GM23248 (cell line): ENCODE data around the gene DMRT1. TPM values are rescaled to one million over a fixed set of nuclear protein-coding genes. Genes with fewer than 3 reads are reported as not detected.

ENCODE experiments used
- DNase-seq: peaks from one replicate; pipeline ENCODE4 v3.0.0-alpha.2; 2015
- H2AFZ ChIP-seq: fragments of 200-600 bp; sonication (generic); 2 replicates; pipeline ENCODE4 v1.6.1; 2016; ENCODE audit warnings: antibody characterized with exemption
- H3F3A ChIP-seq: fragments of 200-600 bp; sonication (generic); 2 replicates; pipeline ENCODE4 v1.6.1; 2016; ENCODE audit warnings: mild to moderate bottlenecking, antibody characterized with exemption, mixed run types; ENCODE audit not compliant: insufficient read depth
- H3K27ac ChIP-seq: fragments of 200-600 bp; sonication (generic); 2 replicates; pipeline ENCODE4 v1.5.1; 2016; ENCODE audit warnings: mild to moderate bottlenecking
- H3K27me3 ChIP-seq: fragments of 200-600 bp; sonication (generic); replicated peaks from 2 replicates; pipeline ENCODE4 v1.6.1; 2016; ENCODE audit warnings: mild to moderate bottlenecking; ENCODE audit not compliant: insufficient read depth
- H3K36me3 ChIP-seq: fragments of 200-600 bp; sonication (generic); 2 replicates; pipeline ENCODE4 v1.6.1; 2016; ENCODE audit warnings: low read depth, mild to moderate bottlenecking
- H3K4me1 ChIP-seq: fragments of 200-600 bp; sonication (generic); 2 replicates; pipeline ENCODE4 v1.6.1; 2016; ENCODE audit warnings: mild to moderate bottlenecking; ENCODE audit not compliant: insufficient read depth
- H3K4me2 ChIP-seq: fragments of 200-600 bp; sonication (generic); one replicate; pipeline ENCODE4 v1.6.1; 2016; ENCODE audit warnings: mild to moderate bottlenecking; ENCODE audit not compliant: unreplicated experiment
- H3K4me3 ChIP-seq: fragments of 200-600 bp; sonication (generic); 2 replicates; pipeline ENCODE4 v1.5.1; 2016; ENCODE audit warnings: mild to moderate bottlenecking
- H3K79me2 ChIP-seq: fragments of 200-600 bp; sonication (generic); 2 replicates; pipeline ENCODE4 v1.6.1; 2016; ENCODE audit warnings: mild to moderate bottlenecking; ENCODE audit not compliant: insufficient read depth
- H3K9ac ChIP-seq: fragments of 200-600 bp; sonication (generic); 2 replicates; pipeline ENCODE4 v1.6.1; 2016; ENCODE audit warnings: mild to moderate bottlenecking
- H3K9me2 ChIP-seq: fragments of 200-600 bp; sonication (generic); 2 replicates; pipeline ENCODE4 v1.6.1; 2016; ENCODE audit warnings: mixed run types, mild to moderate bottlenecking, moderate library complexity; ENCODE audit not compliant: insufficient read depth
- H3K9me3 ChIP-seq: fragments of 200-600 bp; sonication (generic); one replicate; pipeline ENCODE4 v1.6.1; 2017; ENCODE audit warnings: low read depth
- H4K20me1 ChIP-seq: fragments of 200-600 bp; sonication (generic); 2 replicates; pipeline ENCODE4 v1.6.0; 2016; ENCODE audit not compliant: insufficient read depth
- EZH2 ChIP-seq: fragments of 200-600 bp; sonication (generic); IDR thresholded peaks from 2 replicates; pipeline ENCODE4 v1.6.1; 2018; ENCODE audit warnings: antibody characterized with exemption, mild to moderate bottlenecking; ENCODE audit not compliant: insufficient read depth, poor library complexity, severe bottlenecking
- EZH2phosphoT487 ChIP-seq: fragments of 200-600 bp; sonication (generic); IDR thresholded peaks from 2 replicates; pipeline ENCODE4 v1.6.1; 2018; ENCODE audit warnings: antibody characterized with exemption, moderate library complexity, mild to moderate bottlenecking, low read depth; ENCODE audit not compliant: insufficient read depth
- WGBS, 2 experiments: methylation state at CpG; one replicate each; pipeline ENCODE4 v1.1.6; 2015 to 2017; ENCODE audit warnings: low lambda C conversion rate in 2 of 2, low coverage in 1 of 2; ENCODE audit errors: missing lambda C conversion rate in 2 of 2; 5-methylcytosine and 5-hydroxymethylcytosine counted together
- in situ Hi-C: fragments of 300-500 bp; cut with MboI; formaldehyde crosslinking; loops from 2 replicates; pipeline ENCODE4 v1.15.0; 2020
- polyA plus RNA-seq: library from polyadenylated mRNA; unstranded; fragments of >200 nt; fragmentation: Nextera tagmentation; extraction: Ambion mirVana; gene quantifications from 2 replicates; pipeline ENCODE4 v1.2.1, GENCODE V29; 2016
- total RNA-seq: library from RNA; depleted of rRNA; stranded (reverse); fragments of >200 nt; shearing (Covaris generic); gene quantifications from 2 replicates; pipeline ENCODE4 v1.2.3, GENCODE V29; 2014

Gene DMRT1
- total and polyA plus RNA-seq, 2 experiments from 2014 or later, result not detected

DNA sequence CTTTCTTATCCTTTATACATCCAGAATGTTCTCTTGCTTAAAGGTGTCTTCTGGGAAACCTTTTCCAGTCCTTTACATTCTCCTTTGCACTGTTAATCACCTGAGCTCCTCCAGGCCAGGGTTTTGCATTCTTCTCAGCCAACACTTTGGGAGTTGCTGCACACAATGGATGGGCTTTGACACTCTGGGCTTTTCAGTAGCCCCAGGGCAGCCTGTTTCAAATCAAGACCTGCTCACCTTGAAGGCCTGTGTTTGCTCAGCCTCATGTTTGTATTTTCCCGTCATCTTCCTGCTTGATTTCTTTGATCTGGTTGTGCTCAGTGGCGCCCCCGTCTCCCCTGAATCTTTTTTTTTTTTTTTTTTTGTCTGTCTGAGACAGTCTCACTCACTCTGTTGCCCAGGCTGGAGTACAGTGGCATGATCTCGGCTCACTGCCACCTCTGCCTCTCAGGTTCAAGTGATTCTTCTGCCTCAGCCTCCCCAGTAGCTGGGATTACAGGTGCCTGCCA is 41.0 kb downstream of the DMRT1 start:
- no peak overlapping the region for H3K4me3 ChIP-seq
- no peaks in the 10 kb centered on the region for H3F3A ChIP-seq
- no peaks in the 10 kb centered on the region for H4K20me1 ChIP-seq
- no peaks in the 10 kb centered on the region for H3K9me3 ChIP-seq
- no peaks in the 10 kb centered on the region for H3K9me2 ChIP-seq
- no peaks in the 10 kb centered on the region for H3K79me2 ChIP-seq
- no peak for TF ChIP-seq EZH2phosphoT487
- TF ChIP-seq EZH2, result no peak
- H3K4me1 ChIP-seq, result no peaks in the 10 kb centered on the region
- no peak overlapping the region for H3K27ac ChIP-seq
- no peak overlapping the region for H2AFZ ChIP-seq
- in situ Hi-C loops, result no loop called here
- H3K9ac ChIP-seq, result no peak overlapping the region
- 13 to 14% methylated on average over 4 of the region's 4 CpGs for WGBS, 2 experiments
- H3K27me3 ChIP-seq, result peaks cover 11% of the 10 kb centered on the region; the same call in 1 of the 2 replicates
- DNase-seq, result no peak
- no peaks in the 10 kb centered on the region for H3K36me3 ChIP-seq
- H3K4me2 ChIP-seq, result no peak overlapping the region

DNA sequence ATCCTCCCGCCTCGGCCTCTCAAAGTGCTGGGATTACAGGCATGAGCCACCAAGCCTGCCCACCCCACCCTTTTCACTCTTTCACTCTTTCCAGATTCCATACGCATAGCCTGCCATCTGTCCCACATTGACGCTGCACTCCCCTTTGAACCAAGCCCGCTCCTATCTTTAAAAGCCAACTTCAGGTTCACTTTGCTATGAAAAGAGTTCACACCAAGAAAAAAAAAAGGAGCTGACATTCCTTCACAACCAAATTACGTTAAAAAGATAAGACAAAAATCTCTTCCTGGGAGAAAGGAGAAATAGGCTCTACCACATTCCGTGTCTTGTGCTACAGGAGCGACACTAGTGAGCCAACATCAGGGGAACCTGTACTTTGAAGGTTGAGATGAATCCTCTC is 41.5 kb downstream of the DMRT1 start:
- Histone ChIP-seq H3K36me3 (no peaks in the 10 kb centered on the region), H2AFZ (no peak overlapping the region), H3K27ac (no peak overlapping the region), H3K4me2 (no peak overlapping the region), H3K9ac (no peak overlapping the region), H3K9me2 (no peaks in the 10 kb centered on the region), H3K4me3 (no peak overlapping the region), H3F3A (no peaks in the 10 kb centered on the region), H3K27me3 (peaks cover 17% of the 10 kb centered on the region; the same call in 1 of the 2 replicates), H3K79me2 (no peaks in the 10 kb centered on the region), H3K9me3 (no peaks in the 10 kb centered on the region), H3K4me1 (no peaks in the 10 kb centered on the region), H4K20me1 (no peaks in the 10 kb centered on the region)
- no peak for DNase-seq
- no peak for TF ChIP-seq EZH2phosphoT487
- TF ChIP-seq EZH2, result no peak
- in situ Hi-C loops, result no loop called here
- 43 to 49% methylated on average over 8 of the region's 8 CpGs for WGBS, 2 experiments

DNA sequence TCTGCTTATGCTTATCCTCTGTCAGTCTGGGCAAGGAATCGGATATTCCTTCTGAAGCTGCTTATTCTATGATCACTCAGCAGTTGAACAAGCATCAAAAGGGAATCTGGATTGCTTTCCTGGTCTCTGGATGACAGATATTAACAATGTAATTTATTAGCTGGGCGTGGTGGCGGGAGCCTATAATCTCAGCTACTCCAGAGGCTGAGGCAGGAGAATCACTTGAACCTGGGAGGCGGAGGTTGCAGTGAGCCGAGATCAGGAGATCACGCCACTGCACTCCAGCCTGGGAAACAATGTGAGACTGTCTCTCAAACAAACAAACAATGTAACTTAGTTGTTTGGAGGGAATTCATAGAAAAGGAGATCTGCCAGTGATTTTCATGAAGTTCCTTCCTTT is 45.4 kb downstream of the DMRT1 start:
- Histone ChIP-seq H3K9ac (no peak overlapping the region), H3K4me3 (no peak overlapping the region), H4K20me1 (no peaks in the 10 kb centered on the region), H3K4me2 (no peak overlapping the region), H3K9me3 (no peaks in the 10 kb centered on the region), H3K4me1 (no peaks in the 10 kb centered on the region), H3K79me2 (no peaks in the 10 kb centered on the region), H3F3A (no peaks in the 10 kb centered on the region), H3K36me3 (no peaks in the 10 kb centered on the region), H3K27me3 (peaks cover 15% of the 10 kb centered on the region; the same call in 1 of the 2 replicates), H3K9me2 (no peaks in the 10 kb centered on the region), H2AFZ (no peak overlapping the region), H3K27ac (no peak overlapping the region)
- no peak for DNase-seq
- in situ Hi-C loops, result no loop called here
- TF ChIP-seq EZH2phosphoT487 (no peak), EZH2 (no peak)
- 31 to 37% methylated on average over 6 of the region's 6 CpGs for WGBS, 2 experiments

GRCh38 chr9:892123-892522 is 50.6 kb downstream of the DMRT1 start:
- Histone ChIP-seq H3K79me2 (no peaks in the 10 kb centered on the region), H3K27ac (no peak overlapping the region), H3K36me3 (no peaks in the 10 kb centered on the region), H2AFZ (no peak overlapping the region), H3K27me3 (peaks cover 15% of the 10 kb centered on the region; the same call in 1 of the 2 replicates), H3K9me3 (no peaks in the 10 kb centered on the region), H3K4me2 (no peak overlapping the region), H3K4me1 (no peaks in the 10 kb centered on the region), H3K9me2 (no peaks in the 10 kb centered on the region), H3K4me3 (no peak overlapping the region), H4K20me1 (no peaks in the 10 kb centered on the region), H3F3A (no peaks in the 10 kb centered on the region), H3K9ac (no peak overlapping the region)
- TF ChIP-seq EZH2phosphoT487, result no peak
- no peak for DNase-seq
- WGBS, 2 experiments, result 51 to 55% methylated on average over 5 of the region's 5 CpGs
- in situ Hi-C loops, result no loop called here

DNA sequence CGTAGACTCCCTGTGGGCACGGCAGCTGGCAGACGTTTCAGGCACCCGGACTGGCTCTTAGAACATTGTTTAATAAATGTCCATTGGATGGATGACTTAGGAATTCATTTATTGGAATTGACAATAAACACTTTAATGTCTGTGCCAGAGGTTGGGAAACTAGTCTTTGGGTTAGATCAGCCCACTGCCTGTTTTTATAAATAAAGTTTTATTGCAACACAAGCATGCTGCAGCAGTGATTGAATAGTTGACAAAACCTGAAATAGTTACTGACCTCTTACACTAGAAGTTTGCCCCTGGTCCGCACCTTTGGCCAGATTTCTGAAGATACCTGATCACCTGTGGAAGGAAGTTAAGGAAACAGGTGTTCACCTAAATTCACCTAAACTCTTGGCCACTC is 51.6 kb downstream of the DMRT1 start:
- no peaks in the 10 kb centered on the region for H4K20me1 ChIP-seq
- H3K27ac ChIP-seq, result no peak overlapping the region
- H3K9me2 ChIP-seq, result no peaks in the 10 kb centered on the region
- no peak overlapping the region for H3K4me2 ChIP-seq
- H3K9me3 ChIP-seq, result no peaks in the 10 kb centered on the region
- no peaks in the 10 kb centered on the region for H3K4me1 ChIP-seq
- H3K4me3 ChIP-seq, result no peak overlapping the region
- 41 to 43% methylated on average over 5 of the region's 5 CpGs for WGBS, 2 experiments
- no peak overlapping the region for H3K9ac ChIP-seq
- no peaks in the 10 kb centered on the region for H3K36me3 ChIP-seq
- TF ChIP-seq EZH2phosphoT487 (no peak), EZH2 (no peak)
- in situ Hi-C loops, result no loop called here
- no peaks in the 10 kb centered on the region for H3K79me2 ChIP-seq
- no peak overlapping the region for H2AFZ ChIP-seq
- peaks cover 5% of the 10 kb centered on the region; the same call in 1 of the 2 replicates for H3K27me3 ChIP-seq
- no peaks in the 10 kb centered on the region for H3F3A ChIP-seq
- DNase-seq, result no peak
